NCI-H146 treated with DMSO at 0.1 percent for 48 hours (cell line): ENCODE measurements around the gene F7.
A peak's percentile ranks its signal among the peaks of the same experiment; 100 is the strongest.
"Not testable (repeated sequence)": the region's sequence is repeated elsewhere in the genome, so short reads cannot be mapped to it uniquely, and the experiment has no call there.

Experiments
- DNase-seq: peaks from one replicate; lab custom pipeline; 2025; ENCODE audit not compliant: unreplicated experiment; lab: John Stamatoyannopoulos, UW

F7 gene

DNA sequence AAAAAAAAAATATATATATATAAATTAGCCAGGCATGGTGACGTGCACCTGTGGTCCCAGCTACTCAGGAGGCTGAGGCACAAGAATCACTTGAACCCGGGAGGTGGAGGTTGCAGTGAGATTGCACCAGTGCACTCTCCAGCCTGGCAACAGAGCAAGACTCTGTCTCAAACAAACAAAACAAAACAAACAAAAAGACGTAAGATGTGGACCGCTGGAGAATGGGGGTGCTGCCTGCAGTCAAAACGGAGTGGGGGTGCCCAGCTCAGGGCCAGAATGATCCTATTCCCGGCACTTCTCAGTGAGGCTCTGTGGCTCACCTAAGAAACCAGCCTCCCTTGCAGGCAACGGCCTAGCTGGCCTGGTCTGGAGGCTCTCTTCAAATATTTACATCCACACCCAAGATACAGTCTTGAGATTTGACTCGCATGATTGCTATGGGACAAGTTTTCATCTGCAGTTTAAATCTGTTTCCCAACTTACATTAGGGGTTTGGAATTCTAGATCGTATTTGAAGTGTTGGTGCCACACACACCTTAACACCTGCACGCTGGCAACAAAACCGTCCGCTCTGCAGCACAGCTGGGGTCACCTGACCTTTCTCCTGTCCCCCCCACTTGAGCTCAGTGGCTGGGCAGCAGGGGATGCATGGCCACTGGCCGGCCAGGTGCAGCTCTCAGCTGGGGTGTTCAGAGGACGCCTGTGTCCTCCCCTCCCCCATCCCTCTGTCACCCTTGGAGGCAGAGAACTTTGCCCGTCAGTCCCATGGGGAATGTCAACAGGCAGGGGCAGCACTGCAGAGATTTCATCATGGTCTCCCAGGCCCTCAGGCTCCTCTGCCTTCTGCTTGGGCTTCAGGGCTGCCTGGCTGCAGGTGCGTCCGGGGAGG, at the start of gene F7:
Gene F7, plus strand, starts transcription at position 760 of the 889 bp plus-strand sequence. Its CDS starts 51 bp downstream, at position 811.
- peak; percentile 56 for DNase-seq

DNA sequence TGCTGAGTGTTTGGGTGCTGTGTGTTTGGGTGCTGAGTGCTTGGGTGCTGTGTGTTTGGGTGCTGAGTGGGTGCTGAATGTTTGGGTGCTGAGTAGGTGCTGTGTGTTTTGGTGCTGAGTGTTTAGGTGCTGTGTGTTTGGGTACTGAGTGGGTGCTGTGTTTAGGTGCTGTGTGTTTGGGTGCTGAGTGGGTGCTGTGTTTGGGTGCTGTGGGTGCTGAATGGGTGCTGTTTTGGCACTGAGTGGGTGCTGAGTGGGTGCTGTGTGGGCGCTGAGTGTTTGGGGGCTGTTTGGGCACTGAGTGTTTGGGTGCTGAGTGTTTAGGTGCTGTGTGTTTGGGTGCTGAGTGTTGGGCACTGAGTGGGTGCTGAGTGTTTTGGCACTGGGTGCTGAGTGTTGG, 48.5 kb upstream of the F7 start:
- DNase-seq, result no peak

DNA sequence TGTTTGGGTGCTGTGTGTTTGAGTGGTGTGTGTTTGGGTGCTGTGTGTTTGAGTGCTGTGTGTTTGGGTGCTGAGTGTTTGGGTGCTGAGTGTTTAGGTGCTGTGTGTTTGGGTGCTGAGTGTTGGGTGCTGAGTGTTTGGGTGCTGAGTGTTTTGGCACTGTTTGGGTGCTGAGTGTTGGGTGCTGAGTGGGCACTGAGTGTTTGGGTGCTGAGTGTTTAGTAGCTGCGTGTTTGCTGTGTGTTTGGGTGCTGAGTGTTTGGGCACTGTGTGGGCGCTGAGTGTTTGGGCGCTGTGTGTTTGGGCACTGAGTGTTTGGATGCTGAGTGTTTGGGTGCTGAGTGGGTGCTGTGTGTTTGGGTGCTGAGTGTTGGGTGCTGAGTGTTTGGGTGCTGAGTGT, 48.0 kb upstream of the F7 start:
- DNase-seq, result not testable (repeated sequence)

DNA sequence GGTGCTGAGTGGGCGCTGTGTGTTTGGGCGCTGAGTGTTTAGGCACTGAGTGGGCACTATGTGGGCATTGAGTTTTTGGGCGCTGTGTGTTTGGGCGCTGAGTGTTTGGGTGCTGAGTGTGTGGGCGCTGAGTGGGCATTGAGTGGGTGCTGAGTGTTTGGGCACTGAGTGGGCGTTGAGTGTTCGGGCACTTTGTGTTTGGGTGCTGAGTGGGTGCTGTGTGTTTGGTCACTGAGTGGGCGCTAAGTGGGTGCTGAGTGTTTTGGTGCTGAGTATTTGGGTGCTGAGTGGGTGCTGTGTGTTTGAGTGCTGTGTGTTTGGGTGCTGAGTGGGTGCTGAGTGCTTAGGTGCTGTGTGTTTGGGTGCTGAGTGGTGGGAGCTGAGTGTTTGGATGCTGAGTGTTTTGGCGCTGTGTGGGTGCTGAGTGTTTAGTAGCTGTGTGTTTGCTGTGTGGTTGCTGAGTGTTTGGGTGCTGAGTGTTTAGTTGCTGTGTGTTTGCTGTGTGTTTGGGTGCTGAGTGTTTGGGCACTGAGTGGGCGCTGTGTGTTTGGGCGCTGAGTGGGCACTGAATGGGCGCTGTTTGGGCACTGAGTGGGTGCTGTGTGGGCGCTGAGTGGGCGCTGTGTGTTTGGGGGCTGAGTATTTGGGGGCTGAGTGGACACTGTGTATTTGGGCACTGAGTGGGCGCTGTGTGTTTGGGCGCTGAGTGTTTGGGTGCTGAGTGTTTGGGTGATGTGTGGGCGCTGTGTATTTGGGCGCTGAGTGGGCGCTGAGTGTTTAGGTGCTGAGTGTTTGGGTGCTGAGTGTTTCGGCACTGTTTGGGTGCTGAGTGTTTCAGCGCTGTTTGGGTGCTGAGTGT, 47.2 kb upstream of the F7 start:
- DNase-seq, result no peak

DNA sequence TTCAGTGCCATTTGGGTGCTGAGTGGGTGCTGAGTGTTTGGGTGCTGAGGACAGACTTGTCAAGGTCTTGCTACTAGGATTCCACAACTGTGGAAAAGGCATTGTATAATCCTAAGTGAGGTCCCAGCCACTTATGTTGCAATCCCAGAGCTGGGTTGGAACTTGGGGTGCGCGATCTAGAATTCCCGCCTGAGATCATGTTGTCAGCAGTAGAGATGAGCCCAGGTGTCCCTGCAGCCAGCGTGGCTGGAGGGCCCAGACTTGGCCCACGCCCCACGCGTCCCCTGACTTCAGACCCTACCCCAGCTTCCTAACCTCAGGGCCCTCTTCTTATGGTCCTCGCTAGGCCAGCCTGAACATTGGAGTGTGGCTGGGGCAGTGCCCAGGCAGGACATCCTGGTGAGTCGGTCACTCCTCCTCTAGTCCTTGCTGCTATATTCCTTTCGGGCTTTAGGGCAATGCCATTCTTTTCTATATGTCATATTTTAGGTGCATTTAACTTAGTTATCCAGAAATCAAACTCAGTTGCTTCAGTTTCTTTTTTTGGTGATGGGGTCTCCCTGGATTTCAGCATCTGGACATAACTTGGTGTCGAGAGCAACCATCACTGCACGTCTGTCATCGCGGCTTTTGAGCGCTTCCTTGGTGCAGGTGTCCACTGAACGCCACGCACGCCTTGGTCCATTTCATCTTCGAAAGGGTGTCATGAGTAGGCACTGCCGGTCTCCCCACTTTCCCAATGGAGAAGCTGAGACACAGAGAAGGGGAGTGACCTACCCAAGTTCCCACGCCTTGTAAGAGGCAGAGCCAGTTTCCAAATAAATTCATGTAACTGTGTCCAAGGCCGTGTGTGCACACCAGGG, 46.4 kb upstream of the F7 start:
- DNase-seq, result no peak

DNA sequence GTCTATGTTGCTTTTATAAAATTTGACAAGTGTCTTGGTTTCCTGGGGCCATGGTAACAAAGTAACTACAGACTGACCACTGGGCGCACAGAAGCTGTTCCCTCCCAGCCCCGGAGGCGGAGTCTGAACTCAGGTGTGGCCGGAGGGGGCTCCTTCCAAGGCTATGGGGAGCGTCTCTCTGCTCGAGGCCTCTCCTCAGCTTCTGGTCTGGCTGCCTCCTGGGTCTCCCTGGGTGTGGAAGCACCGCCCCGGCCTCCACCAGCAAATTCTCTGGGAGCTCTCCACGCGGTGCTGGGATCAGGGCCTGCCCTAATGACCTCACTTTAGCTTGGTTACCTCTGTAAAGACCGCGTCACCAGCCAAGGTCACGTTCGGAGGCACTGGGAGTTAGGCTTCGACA, 45.7 kb upstream of the F7 start:
- DNase-seq, result no peak

DNA sequence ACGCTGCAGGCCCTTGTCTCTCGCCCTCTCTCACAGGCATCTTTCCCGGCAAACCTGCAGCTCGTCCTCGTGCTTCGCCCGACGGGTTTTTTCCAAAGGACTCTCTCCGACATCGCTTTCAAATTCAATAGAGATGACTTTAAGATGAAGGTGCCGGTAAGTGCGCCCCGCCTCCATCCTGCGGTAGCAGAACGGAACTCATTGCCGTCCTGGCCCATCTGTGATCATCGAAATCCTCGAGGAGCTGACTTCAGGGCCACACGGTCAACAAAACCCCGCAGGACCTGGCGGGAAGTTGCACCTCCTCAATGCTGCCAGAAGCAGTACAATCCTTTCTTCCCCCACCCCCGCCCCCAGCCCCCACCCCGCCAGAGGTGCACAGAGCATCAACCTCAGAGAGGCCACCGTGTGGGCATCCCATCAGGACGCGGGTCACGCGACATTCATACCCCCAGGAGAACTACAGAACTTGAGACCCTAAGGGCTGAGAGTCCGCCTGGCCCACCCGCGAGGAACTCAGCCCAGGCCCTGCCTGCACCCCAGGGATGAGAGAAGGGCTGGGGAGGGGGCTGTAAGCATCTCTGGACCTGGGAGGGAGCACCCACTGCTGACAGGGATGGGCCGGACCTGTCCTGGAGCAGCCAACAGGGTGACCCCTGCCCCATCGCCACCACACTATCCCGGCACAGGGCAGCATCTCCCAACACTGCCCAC, 44.9 kb upstream of the F7 start:
- no peak for DNase-seq

DNA sequence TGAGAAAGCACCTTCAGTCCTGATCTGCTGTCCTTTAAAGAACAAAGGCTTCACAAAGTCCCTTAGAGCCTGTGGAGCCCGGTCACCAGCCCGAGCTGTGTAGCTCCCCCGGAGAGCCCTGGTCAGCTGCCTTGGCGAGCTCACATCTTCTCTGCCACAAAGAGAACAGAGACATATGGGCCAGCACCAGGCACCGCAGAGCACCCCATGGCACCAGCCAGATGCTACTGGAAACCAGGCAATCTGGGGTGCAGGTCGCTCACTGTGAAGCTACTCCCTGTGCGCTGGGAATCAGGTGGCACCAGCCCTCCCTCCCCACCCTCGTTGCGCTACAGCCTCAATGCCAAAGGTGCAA, 44.3 kb upstream of the F7 start:
- DNase-seq, result no peak

DNA sequence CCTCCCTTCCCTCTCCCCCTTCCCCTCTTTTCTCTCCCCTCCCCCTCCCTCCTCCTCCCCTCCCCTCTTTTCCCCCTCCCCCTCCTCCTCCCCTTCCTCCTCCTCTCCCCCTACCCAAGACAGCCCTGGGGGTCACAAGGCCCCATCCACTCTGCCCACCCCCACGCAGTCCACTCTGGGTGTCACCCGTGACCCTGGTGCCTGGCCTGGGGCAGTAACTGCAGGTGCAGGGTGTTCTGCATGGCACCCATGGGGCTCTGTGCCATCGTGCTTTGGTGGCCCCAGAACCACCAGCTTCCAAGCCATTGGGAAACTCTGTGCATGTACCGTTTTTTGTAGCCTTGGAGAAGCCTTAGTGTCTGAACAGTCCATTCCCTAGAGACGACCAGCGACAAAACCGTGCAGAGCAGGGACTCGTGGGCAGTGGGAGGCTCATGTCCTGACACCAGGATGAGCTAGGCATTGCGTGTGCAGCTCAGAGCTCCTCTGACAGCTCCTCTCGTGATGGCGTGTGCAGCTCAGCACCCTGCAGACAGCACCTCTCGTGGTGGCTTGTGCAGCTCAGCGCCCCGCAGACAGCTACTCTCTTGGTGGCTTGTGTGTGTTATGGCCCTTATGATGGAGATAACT, 43.7 kb upstream of the F7 start:
- no peak for DNase-seq

DNA sequence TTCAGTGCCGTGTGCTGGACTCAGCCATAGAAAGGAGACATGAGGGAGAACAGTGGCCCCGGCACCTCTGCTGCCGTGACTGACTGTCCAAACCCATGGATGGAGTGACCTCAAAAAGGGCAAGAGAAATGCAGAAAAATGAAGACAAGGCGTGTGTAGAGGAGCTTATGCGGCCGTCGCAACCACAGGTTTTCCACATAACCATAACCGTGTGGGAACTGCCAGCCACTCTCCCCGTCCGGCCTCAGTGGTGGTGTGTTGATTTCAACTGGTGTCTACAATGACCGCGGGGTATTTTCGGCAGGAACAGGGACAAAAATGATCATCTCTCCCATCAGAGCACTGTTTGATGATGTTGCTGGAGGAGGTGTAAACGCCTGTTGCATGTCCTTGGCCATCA, 42.9 kb upstream of the F7 start:
- no peak for DNase-seq

DNA sequence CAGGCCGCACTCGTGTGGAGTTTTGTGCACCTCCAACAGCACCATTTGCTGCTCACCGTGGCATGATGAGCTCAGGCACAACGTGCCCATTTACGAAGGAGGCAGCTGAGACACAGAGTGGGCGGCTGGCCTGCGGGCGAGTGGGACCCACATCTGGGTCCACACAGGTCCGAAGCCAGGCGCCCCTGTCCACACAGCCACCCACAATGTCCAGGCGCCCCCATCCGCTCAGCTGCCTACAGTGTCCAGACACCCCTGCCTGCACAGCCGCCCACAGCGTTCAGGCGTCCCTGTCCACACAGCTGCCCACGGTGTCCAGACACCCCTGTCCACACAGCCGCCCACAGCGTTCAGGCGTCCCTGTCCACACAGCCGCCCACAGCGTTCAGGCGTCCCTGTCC, 42.5 kb upstream of the F7 start:
- no peak for DNase-seq

DNA sequence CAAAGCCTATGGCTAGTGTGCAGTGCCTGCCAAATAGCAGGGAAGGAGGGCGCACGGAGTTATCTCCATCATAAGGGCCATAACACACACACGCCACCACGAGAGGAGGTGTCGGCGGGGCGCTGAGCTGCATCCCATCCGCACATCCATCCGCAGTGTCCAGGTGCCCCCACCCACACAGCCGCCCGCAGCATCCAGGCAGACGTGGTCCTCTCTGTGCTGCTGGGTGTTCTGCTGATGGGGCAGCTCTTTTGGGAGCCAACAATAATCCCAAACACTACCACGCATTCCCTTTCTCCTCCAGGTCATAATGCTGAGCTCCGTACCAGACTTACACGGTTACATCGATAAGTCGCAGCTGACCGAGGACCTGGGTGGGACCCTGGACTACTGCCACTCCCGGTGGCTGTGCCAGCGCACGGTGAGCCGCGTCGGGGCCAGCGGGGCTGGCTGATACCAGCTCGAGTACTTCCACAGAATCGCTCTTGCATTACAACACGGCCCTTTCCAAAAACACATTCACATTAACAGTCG, 41.5 kb upstream of the F7 start:
- no peak for DNase-seq

DNA sequence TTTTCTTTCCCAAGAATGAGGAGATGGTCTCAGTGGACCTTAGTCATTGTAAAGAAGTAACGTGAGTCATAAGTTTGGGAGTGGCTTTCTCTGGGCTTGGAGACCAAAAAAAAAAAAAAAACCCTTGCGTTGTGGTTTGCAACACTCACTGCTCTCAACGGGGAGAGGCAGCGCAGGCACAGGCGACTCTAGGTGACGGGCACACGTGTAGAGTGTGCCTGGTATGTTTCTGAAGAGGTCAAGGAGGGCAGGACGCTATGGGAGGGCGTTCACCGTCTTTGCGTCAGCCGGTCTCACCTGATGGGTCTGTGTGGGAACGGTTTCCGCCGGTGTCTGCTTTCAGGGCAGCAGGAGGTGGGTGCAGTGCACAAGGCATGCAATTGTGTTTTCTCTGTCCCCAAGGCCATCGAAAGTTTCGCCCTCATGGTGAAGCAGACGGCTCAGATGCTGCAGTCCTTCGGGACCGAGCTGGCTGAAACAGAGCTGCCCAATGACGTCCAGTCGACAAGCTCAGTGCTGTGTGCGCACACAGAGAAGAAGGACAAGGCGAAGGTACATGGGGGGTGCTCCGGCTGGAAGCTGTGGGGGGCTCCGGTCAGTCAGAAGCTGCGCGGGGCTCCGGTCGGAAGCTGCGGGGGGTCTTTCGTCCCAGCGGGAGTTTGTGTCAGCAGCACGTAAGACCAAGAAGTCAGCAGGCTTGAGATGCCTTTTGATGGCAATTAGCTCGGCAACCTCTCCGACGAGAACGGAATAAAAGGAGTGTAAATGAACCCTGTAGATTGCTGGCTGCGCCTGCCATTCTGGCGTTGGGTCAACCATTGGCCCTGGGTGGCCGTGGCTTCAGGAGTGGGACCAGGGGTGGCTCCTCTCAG, 40.8 kb upstream of the F7 start:
- DNase-seq, result no peak

DNA sequence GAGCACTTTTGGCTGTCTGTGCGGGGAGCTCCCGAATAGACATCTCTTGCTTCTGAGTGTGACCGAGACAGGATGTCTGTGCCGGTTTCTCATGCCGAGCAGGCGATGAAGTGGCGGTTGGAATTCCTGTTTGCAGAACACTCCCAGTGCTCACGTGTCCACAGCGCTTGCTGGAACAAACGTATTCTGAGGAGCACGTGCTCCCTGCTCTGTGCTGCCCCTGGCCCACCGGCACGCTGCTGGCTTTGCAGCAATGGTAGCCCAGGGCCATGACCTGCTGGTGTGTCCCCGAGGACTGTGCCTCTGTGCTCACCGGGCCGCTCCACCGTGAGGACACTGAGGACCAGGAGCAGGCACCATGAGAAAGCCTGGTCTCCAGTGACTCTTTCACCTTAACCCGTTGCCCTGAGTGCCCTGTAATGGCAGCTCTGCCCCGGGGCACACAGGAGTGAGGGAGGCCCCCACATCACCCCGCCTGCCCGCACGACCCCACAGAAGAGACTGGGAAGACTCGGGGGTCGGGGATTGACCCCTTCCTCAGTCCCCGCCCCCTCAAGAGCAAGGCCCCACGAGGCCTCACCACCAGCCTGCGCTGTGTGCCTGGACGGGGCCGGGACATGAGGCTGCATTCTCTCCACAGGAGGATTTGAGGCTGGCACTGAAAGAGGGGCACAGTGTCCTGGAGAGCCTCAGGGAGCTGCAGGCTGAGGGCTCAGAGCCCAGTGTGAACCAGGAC, 40.0 kb upstream of the F7 start:
- DNase-seq, result no peak

DNA sequence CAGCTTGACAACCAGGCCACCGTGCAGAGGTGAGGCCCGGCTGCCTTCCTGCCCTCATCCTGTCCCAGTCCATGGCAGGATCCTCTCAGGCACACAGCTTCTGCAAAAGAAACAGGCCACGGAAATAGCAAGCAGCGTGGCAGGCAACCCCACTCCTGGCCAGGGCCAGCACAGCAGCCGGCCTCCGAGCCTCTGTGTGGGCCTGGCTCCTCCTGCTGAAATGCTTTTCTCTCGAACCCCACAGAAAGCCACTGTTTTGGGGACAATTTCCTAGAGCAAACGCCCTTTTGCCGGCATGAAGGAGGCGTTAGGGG, 39.5 kb upstream of the F7 start:
- no peak for DNase-seq

DNA sequence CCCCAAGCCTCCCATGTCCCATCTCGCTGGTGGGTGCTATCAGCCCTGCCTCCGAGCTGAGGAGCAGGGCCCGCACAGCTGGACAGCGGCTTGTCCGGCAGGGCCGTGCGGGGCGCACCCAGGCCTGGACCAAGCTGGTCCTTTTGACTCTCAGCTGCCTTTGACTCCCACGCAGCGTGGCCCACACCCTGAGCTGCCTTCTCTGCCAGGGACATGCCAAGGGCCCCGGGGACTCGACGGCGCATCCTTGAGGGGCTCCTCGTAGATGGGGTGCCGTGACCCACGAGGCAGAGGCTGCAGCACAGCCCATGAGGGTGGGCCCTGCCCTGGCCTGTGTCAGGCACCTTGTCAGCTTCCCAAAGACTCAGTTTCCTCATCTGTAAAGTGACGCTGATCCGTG, 38.8 kb upstream of the F7 start:
- DNase-seq, result no peak

DNA sequence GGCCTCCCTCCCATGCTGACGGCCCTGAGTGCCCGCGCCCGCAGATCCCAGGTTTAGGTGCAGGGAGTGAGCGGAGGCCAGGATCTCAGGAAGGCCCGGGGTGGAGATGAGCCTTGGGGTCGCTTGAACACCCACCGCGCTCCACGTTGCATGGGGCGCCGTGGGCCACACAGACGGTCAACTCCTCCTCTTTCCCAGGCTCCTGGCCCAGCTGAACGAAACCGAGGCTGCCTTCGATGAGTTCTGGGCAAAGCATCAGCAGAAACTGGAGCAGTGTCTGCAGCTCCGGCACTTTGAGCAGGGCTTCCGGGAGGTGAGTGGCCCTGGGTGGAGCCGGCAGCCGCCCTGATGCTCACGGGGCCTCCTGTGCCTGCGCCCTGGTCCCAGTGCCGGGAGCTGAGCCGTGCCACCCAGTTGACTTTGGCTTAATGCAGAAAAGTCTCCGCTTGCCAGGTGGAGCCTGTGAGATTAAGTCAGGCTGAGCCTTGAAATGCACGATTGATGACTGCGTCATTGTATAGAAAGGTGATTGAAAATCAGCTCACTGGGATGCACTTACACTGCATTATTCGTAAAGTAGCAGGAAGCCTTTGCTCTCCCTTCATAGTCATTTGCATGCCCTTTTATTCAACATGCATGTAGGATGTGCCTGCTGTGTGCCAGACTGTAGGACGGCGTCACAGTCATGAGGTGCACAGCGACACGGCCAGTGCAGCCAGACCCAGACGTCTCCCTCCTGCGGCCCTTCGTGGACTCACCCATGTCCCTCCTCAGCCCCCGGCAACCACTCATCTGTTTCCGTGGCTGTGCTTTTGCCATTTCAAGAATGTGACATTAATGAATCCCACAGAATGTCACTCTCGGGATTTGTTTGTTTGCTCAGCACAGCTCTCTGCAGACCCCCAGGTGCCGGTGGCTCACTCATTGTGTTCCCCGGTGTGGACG, 35.5 kb upstream of the F7 start:
- no peak for DNase-seq
